ENCODE results near the gene TAS2R41.

The TAS2R41 gene

GRCh38 chr7:143492799-143493739, 15.4 kb downstream of the TAS2R41 start:
- H3K4me3 ChIP-seq (ENCODE audit: low read length) = no peak overlapping the region
- peak; percentile 47 for DNase-seq (ENCODE audit: low read depth)
- no peak for TF ChIP-seq CTCF (conservative IDR thresholded peaks at IDR 0.05; ENCODE audit: low read length)

GRCh38 chr7:143493751-143494150, 16.1 kb downstream of the TAS2R41 start:
- DNase-seq (ENCODE audit: low read depth) = no peak
- no peak for TF ChIP-seq CTCF (conservative IDR thresholded peaks at IDR 0.05; ENCODE audit: low read length)

GRCh38 chr7:143494622-143495021, 16.9 kb downstream of the TAS2R41 start:
- DNase-seq (ENCODE audit: low read depth) = no peak
- H3K4me3 ChIP-seq (ENCODE audit: low read length) = no peak overlapping the region
- peak; percentile 32; the same call in 1 of the 2 replicates for TF ChIP-seq CTCF (conservative IDR thresholded peaks at IDR 0.05; ENCODE audit: low read length)

More at GRCh38 chr7:143493751-143494150, 16.1 kb downstream of the TAS2R41 start:
- no peak overlapping the region for H3K4me3 ChIP-seq (ENCODE audit: low read length)

- no peak for TF ChIP-seq CTCF (conservative IDR thresholded peaks at IDR 0.05; ENCODE audit: low read length)
- no peak for DNase-seq (ENCODE audit: low read depth)
- H3K4me3 ChIP-seq (ENCODE audit: low read length) = no peak overlapping the region
These were observed 18.2 kb downstream of the TAS2R41 start for GRCh38 chr7:143495851-143496250.

GRCh38 chr7:143496263-143496662, 18.6 kb downstream of the TAS2R41 start:
- no peak for DNase-seq (ENCODE audit: low read depth)

GRCh38 chr7:143497008-143497795, 19.5 kb downstream of the TAS2R41 start:
- H3K4me3 ChIP-seq (ENCODE audit: low read length) = no peak overlapping the region
- TF ChIP-seq CTCF (conservative IDR thresholded peaks at IDR 0.05; ENCODE audit: low read length) = no peak
- DNase-seq (ENCODE audit: low read depth) = no peak

More at GRCh38 chr7:143496263-143496662, 18.6 kb downstream of the TAS2R41 start:
- H3K4me3 ChIP-seq (ENCODE audit: low read length) = no peak overlapping the region
- TF ChIP-seq CTCF (conservative IDR thresholded peaks at IDR 0.05; ENCODE audit: low read length) = no peak

All from AG10803 (cell line).